ENCODE data around the gene EIF4H.
"Not testable (repeated sequence)": the region's sequence is repeated elsewhere in the genome, so short reads cannot be mapped to it uniquely, and the experiment has no call there.

Gene EIF4H

GRCh38 chr7:74202841-74203556, 28.8 kb downstream of the EIF4H start:
- no peak for DNase-seq

GRCh38 chr7:74203956-74204618, 29.9 kb downstream of the EIF4H start:
- DNase-seq: no peak

- not testable (repeated sequence) for DNase-seq
These were observed 31.9 kb downstream of the EIF4H start for GRCh38 chr7:74206052-74206451.

GRCh38 chr7:74206589-74207120, 32.5 kb downstream of the EIF4H start:
- peak; percentile 40 for DNase-seq

GRCh38 chr7:74207586-74207985, 33.4 kb downstream of the EIF4H start:
- no peak for DNase-seq

GRCh38 chr7:74208241-74208640, 34.1 kb downstream of the EIF4H start:
- DNase-seq: not testable (repeated sequence)

GRCh38 chr7:74212661-74213060, 38.5 kb downstream of the EIF4H start:
- no peak for DNase-seq

GRCh38 chr7:74214816-74215630, 40.9 kb downstream of the EIF4H start:
- DNase-seq: no peak

- no peak for DNase-seq
These were observed 41.8 kb downstream of the EIF4H start for GRCh38 chr7:74215921-74216320.

- no peak for DNase-seq
These were observed 42.2 kb downstream of the EIF4H start for GRCh38 chr7:74216361-74216761.

GRCh38 chr7:74217455-74218342, 43.5 kb downstream of the EIF4H start:
- DNase-seq: no peak

- no peak for DNase-seq
These were observed 44.2 kb downstream of the EIF4H start for GRCh38 chr7:74218343-74218698.

GRCh38 chr7:74219416-74219815, 45.3 kb downstream of the EIF4H start:
- DNase-seq: no peak

GRCh38 chr7:74220229-74220628, 46.1 kb downstream of the EIF4H start:
- no peak for DNase-seq

GRCh38 chr7:74221713-74222112, 47.6 kb downstream of the EIF4H start:
- DNase-seq: no peak

GRCh38 chr7:74222851-74223710, 48.9 kb downstream of the EIF4H start:
- DNase-seq: no peak

GRCh38 chr7:74223711-74224510, 49.8 kb downstream of the EIF4H start:
- DNase-seq: no peak

- no peak for DNase-seq
These were observed 50.3 kb downstream of the EIF4H start for GRCh38 chr7:74224511-74224832.

- not testable (repeated sequence) for DNase-seq
These were observed 50.8 kb downstream of the EIF4H start for GRCh38 chr7:74224907-74225306.

- no peak for DNase-seq
These were observed 51.2 kb downstream of the EIF4H start for GRCh38 chr7:74225400-74225799.

GRCh38 chr7:74226633-74227032, 52.5 kb downstream of the EIF4H start:
- DNase-seq: no peak
